ENCODE results near the gene GRIN3B. TPM values are rescaled to one million over a fixed set of nuclear protein-coding genes. Genes with fewer than 3 reads are reported as not detected.

The GRIN3B gene
- total RNA-seq, 4 donors from 2014 or later, result not detected

GRCh38 chr19:1004204-1004802 lies 4.1 kb downstream of the GRIN3B start:
- H3K36me3 ChIP-seq, result peaks cover 0 to 8% of the 10 kb centered on the region in 2 donors
- no peak overlapping the region for H3K4me3 ChIP-seq
- H3K27me3 ChIP-seq, result peaks cover 52% of the 10 kb centered on the region
- TF ChIP-seq EP300 (IDR thresholded peaks at IDR 0.05), result no peak
- no peak for TF ChIP-seq CTCF (IDR thresholded peaks at IDR 0.05)
- no peak for TF ChIP-seq POLR2AphosphoS5 (IDR thresholded peaks at IDR 0.05)
- TF ChIP-seq POLR2A (IDR thresholded peaks at IDR 0.05), result no peak
- H3K4me1 ChIP-seq, result peaks cover 0 to 21% (median 9%) of the 10 kb centered on the region in 3 donors
- 65 to 72% methylated on average over 2 to 4 of the region's 32 CpGs for whole genome bisulfite sequencing, 2 donors (ENCODE audit: low coverage in 1 of 2)
- no peaks in the 10 kb centered on the region for H3K9me3 ChIP-seq
- no peak overlapping the region for H3K27ac ChIP-seq
- ATAC-seq, result no peak

DNA sequence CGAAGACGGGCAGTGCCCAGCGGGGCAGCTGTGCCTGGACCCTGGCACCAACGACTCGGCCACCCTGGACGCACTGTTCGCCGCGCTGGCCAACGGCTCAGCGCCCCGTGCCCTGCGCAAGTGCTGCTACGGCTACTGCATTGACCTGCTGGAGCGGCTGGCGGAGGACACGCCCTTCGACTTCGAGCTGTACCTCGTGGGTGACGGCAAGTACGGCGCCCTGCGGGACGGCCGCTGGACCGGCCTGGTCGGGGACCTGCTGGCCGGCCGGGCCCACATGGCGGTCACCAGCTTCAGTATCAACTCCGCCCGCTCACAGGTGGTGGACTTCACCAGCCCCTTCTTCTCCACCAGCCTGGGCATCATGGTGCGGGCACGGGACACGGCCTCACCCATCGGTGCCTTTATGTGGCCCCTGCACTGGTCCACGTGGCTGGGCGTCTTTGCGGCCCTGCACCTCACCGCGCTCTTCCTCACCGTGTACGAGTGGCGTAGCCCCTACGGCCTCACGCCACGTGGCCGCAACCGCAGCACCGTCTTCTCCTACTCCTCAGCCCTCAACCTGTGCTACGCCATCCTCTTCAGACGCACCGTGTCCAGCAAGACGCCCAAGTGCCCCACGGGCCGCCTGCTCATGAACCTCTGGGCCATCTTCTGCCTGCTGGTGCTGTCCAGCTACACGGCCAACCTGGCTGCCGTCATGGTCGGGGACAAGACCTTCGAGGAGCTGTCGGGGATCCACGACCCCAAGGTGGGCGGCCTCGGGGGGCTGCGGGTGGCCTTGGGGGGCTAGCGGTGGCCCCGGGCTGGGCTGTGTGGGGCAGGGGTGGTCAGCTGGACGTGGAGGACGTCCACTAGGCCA lies 4.8 kb downstream of the GRIN3B start:
- peaks cover 0 to 20% (median 8%) of the 10 kb centered on the region in 3 donors for H3K4me1 ChIP-seq
- H3K4me3 ChIP-seq, result no peak overlapping the region
- no peak for ATAC-seq
- WGBS, 2 donors (ENCODE audit: low coverage in 1 of 2), result 93% methylated on average over 17 of the region's 70 CpGs; no CpG with 5 or more reads in 1 of the 2 donors
- peaks cover 0 to 15% of the 10 kb centered on the region in 2 donors for H3K36me3 ChIP-seq
- no peak for TF ChIP-seq POLR2A (IDR thresholded peaks at IDR 0.05)
- TF ChIP-seq CTCF (IDR thresholded peaks at IDR 0.05), result no peak
- no peak for TF ChIP-seq POLR2AphosphoS5 (IDR thresholded peaks at IDR 0.05)
- TF ChIP-seq EP300 (IDR thresholded peaks at IDR 0.05), result no peak
- H3K27ac ChIP-seq, result no peak overlapping the region
- H3K27me3 ChIP-seq, result peaks cover 44% of the 10 kb centered on the region
- H3K9me3 ChIP-seq, result no peaks in the 10 kb centered on the region

GRCh38 chr19:1006711-1007398 lies 6.6 kb downstream of the GRIN3B start:
- H3K36me3 ChIP-seq, result peaks cover 0 to 34% of the 10 kb centered on the region in 2 donors
- 74 to 82% methylated on average over 9 to 13 of the region's 27 CpGs for WGBS, 2 donors (ENCODE audit: low coverage in 1 of 2)
- H3K9me3 ChIP-seq, result no peaks in the 10 kb centered on the region
- no peak for TF ChIP-seq POLR2A (IDR thresholded peaks at IDR 0.05)
- TF ChIP-seq CTCF (IDR thresholded peaks at IDR 0.05), result no peak
- TF ChIP-seq EP300 (IDR thresholded peaks at IDR 0.05), result no peak
- TF ChIP-seq POLR2AphosphoS5 (IDR thresholded peaks at IDR 0.05), result no peak
- no peak overlapping the region for H3K27ac ChIP-seq
- peaks cover 0 to 2% (median 0%) of the 10 kb centered on the region in 3 donors for H3K4me1 ChIP-seq
- peaks cover 26% of the 10 kb centered on the region for H3K27me3 ChIP-seq
- no peak overlapping the region for H3K4me3 ChIP-seq
- ATAC-seq, result no peak

DNA sequence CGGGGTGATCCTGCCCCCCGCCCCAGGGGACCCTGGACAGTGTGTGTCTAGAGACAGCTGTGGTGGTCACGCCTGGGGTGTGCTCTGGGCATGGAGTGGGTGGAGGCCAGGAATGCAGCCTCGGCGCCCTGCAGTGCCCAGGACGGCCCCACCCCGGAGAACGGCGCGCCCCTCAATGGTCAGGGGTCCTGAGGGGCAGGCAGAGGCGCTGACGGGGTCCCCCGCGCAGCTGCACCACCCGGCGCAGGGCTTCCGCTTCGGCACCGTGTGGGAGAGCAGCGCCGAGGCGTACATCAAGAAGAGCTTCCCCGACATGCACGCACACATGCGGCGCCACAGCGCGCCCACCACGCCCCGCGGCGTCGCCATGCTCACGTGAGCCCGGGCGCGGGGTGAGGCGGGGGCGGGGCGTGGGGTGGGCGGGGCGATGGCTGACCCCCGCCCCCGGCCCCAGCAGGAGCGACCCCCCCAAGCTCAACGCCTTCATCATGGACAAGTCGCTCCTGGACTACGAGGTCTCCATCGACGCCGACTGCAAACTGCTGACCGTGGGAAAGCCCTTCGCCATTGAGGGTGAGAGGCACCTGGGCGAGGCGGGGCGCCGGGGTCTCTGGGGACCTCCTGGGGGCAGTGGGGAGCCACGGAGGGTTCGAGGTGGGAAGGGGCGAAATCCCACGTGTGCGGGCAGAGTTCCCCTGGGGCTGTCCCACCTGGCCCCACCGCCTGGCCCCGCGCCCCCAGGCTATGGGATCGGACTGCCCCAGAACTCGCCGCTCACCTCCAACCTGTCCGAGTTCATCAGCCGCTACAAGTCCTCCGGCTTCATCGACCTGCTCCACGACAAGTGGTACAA lies 7.4 kb downstream of the GRIN3B start:
- H3K27ac ChIP-seq, result no peak overlapping the region
- WGBS, 2 donors (ENCODE audit: low coverage in 1 of 2), result 85 to 88% methylated on average over 12 of the region's 73 CpGs
- peaks cover 19% of the 10 kb centered on the region for H3K27me3 ChIP-seq
- no peak overlapping the region for H3K4me3 ChIP-seq
- peaks cover 0 to 41% of the 10 kb centered on the region in 2 donors for H3K36me3 ChIP-seq
- no peak for ATAC-seq
- TF ChIP-seq POLR2AphosphoS5 (IDR thresholded peaks at IDR 0.05) (no peak), CTCF (IDR thresholded peaks at IDR 0.05) (no peak), EP300 (IDR thresholded peaks at IDR 0.05) (no peak), POLR2A (IDR thresholded peaks at IDR 0.05) (no peak)
- no peaks in the 10 kb centered on the region for H3K9me3 ChIP-seq
- H3K4me1 ChIP-seq, result no peaks in the 10 kb centered on the region
